GM12865 (cell line): Measurements from ENCODE around the gene JARID2.

Source experiments
- DNase-seq: peaks from one replicate; pipeline ENCODE4 v3.0.0; 2010; ENCODE audit warnings: low read depth
- H3K4me3 ChIP-seq: 2 replicates; pipeline ENCODE4 v1.5.1; 2011; ENCODE audit warnings: mild to moderate bottlenecking, low read depth, low read length, control low read depth
- CTCF ChIP-seq: IDR thresholded peaks from 2 replicates; pipeline ENCODE4 v1.5.1; 2011; ENCODE audit warnings: low read length, control low read depth, low read depth, inconsistent platforms; ENCODE audit not compliant: insufficient read depth; ENCODE audit errors: missing control alignments

Gene JARID2

GRCh38 chr6:15417811-15418210, 171.9 kb downstream of the JARID2 start:
- no peak for TF ChIP-seq CTCF
- H3K4me3 ChIP-seq, result no peak overlapping the region
- DNase-seq, result no peak

- DNase-seq, result no peak
- TF ChIP-seq CTCF, result no peak
- no peak overlapping the region for H3K4me3 ChIP-seq
These were observed 173.6 kb downstream of the JARID2 start for GRCh38 chr6:15419493-15419892.

DNA sequence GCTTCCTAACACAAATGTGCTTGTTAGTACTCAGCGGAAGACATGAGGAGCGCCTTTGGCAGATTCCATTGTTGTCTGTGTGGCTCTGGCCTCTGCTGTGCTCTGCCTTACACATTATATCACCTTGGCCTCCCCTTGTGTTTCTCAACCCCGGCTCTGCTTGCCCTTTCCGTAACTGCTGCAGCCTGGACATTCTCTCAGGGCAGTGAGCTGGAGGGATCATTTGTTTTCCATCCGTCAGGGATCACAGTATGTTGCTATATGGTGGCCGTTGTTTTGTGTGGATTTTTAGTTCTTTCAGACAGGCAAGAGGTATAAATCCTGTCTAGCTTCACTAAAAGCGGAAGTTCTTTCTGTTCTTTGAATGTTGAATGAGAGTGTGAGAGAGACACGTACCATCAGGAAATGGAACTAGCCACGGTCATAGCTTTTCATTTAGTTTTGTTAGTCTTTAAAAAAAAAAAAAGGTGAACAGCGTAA, 175.1 kb downstream of the JARID2 start:
- peak; percentile 76 for DNase-seq
- no peak for TF ChIP-seq CTCF
- peak overlapping the region; percentile 29 for H3K4me3 ChIP-seq

- peak; percentile 66 for DNase-seq
- no peak for TF ChIP-seq CTCF
- no peak overlapping the region for H3K4me3 ChIP-seq
These were observed 176.3 kb downstream of the JARID2 start for GRCh38 chr6:15421945-15422733.

- no peak for DNase-seq
- no peak for TF ChIP-seq CTCF
- no peak overlapping the region for H3K4me3 ChIP-seq
These were observed 177.6 kb downstream of the JARID2 start for GRCh38 chr6:15423286-15423993.

GRCh38 chr6:15425947-15426346, 180.1 kb downstream of the JARID2 start:
- DNase-seq, result no peak
- no peak overlapping the region for H3K4me3 ChIP-seq
- TF ChIP-seq CTCF, result no peak
